ENCODE measurements around the gene TXNRD1.
"Not testable (repeated sequence)": the region's sequence is repeated elsewhere in the genome, so short reads cannot be mapped to it uniquely, and the experiment has no call there.

Gene TXNRD1

DNA sequence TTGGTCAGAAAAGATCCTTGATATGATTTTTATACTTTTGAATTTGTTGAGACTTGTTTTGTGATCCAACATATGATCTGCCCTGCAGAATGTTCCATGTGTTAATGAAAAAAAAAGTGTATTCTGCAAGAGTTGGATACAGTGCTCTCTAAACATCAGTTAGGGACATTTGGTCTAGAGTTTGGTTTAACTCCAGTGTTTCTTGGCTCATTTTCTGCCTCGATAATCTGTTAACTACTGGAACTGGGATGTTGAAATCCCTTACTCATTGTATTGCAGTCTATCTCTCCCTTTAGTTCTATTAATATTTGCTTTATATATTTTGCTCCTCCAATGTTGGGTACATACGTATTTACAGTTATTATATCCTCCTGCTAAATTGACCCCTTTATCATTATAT lies 18.3 kb upstream of the TXNRD1 start:
- no peak for ATAC-seq

- ATAC-seq: no peak
Measured at GRCh38 chr12:104199964-104200363, 15.6 kb upstream of the TXNRD1 start.

DNA sequence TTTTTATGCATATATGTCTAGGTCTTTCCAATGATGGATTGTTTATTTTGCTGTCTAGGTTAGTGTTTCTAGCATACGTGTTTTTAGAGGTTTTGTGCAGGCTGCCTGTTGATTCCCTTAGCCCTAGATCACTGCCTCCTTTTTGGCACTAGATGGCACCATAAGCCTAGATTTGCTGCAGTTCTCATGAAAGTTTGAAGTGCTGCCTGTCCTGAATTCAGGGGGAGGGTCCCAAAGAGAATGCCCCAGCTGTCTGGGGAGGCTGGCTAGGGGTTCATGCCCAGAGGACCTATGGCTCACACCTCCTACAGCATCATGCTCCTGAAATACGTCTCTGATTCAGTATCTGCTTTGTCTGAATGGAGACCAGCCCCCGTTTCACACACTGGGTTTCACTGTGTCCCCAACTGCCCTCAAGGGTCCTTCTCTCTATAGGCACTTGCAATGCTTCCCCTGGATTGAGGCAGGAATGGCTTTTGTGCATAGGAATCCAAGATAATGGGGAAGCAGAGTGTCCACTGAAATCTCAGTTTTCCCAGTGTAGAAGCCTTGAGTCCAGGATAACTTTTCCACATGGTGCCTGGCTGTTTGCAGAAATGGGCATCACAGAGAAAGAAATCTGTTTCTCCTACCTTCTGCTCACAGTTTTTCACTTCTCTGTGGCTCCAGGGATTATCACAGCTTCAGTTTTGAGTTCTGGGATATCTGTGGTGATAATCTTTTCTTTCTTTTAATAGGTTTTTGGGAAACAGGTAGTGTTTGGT lies 14.2 kb upstream of the TXNRD1 start:
- ATAC-seq: peak; percentile 68 to 71

- ATAC-seq: no peak
Measured at GRCh38 chr12:104204690-104205480, 10.7 kb upstream of the TXNRD1 start.

DNA sequence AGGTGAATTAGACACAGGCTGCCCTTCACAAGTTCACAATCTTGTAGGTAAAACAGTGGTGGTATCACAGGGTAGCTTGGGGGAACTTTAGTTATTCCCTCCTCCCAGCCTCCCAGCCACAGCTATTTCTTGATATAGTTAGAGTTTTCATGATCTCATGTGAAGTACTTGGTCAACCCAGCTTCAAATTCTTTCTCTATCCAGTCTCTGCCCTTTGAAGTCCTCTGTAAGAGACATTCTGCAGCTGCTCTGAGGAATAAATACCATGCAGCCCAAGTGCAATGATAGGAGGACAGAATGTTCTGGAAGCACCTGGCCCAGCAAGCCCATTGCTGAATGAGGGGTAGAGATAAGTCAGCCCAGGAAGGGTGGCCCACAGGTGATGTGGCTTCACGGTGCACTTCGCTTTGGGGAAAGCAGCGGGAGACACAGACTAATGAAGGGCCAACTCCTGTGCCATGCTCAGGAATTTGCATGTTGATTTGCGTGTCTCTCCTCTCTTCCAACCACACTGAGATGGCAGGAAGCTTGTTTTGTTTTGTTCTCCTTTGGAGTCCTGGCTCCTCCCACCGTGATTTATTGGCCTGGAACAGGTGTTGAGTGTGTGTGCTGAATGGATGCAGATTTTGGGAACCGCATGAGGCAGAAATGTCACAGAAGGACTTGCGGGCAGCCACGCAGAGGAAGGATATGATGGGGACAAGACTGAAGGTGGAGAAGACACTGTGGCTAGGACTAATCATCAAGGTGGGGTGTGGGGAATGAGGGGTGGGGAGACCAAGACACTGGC lies 8.0 kb upstream of the TXNRD1 start:
- no peak for ATAC-seq

DNA sequence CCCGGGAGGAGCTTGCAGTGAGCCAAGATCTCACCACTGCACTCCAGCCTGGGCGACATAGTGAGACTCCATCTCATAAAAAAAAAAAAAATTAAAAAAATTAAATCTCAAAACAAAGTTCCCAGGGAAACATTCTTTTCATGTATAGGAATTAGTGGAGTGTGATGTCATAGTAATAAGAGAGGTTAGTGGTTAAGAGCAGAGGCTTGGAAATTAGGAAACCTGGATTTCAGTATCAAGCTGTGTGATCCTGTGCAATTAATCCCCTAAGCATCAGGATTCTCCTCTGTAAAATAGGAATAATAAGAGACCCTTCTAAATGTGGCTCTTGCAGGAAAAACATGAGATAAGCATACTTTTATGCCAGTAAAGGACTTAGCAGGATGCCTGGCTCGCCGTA lies 3.1 kb upstream of the TXNRD1 start:
- no peak for ATAC-seq

DNA sequence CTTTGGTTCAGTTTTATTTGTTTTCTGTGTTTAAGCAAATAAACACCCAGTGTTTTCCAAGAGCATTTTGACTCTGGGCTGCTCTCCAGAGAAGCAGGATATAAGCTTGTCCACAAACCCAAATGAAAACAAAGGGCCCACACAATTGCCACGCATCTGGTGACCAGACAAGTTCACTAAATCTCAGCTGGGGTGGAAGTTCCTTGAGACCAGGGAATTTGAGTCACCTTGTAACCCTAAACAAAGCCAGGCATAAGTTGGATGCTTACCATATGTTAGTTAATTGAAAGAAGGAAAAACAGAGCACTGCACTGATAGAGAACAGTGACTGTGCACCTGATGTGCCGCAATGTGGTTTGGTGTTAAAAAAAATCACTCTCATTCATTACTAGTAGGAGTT lies 1.6 kb upstream of the TXNRD1 start:
- no peak for ATAC-seq

- ATAC-seq: no peak
Measured at GRCh38 chr12:104216521-104216924, 944 bp downstream of the TXNRD1 start.

DNA sequence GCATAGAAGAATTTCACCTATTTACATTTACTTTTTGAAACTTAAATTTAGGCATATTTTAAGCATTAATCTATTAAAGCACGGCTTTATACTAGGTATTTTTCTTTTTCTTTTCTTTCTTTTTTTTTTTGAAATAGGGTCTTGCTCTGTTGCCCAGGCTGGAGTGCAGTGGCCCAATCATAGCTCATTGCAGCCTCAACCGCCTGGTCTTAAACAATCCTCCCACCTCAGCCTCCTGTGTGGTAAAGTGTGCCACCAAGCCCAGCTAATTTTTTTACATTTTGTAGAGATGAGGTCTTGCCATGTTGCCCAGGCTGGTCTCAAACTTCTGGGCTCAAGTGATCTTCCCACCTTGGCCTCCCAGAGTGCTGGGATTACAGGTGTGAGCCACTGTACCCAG lies 2.9 kb downstream of the TXNRD1 start:
- not testable (repeated sequence) for ATAC-seq

DNA sequence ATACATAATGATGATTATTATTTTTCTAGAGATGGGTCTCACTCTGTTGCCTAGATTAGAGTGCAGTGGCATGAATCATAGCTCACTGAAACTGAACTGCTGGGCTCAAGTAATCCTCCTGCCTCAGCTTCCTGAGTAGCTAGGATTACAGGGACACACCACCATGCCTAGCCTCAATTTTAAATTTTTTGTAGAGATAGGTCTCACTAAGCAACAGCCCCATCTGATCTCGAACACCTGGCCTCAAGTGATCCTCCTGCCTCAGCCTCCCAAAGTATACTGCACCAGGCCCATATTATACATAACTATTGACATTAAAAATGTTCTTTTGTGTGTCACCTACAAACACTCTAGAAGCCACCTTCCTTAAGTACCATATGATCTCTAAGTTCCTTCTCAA lies 3.4 kb downstream of the TXNRD1 start:
- ATAC-seq: peak in 1 of 2 donors; percentile 22

DNA sequence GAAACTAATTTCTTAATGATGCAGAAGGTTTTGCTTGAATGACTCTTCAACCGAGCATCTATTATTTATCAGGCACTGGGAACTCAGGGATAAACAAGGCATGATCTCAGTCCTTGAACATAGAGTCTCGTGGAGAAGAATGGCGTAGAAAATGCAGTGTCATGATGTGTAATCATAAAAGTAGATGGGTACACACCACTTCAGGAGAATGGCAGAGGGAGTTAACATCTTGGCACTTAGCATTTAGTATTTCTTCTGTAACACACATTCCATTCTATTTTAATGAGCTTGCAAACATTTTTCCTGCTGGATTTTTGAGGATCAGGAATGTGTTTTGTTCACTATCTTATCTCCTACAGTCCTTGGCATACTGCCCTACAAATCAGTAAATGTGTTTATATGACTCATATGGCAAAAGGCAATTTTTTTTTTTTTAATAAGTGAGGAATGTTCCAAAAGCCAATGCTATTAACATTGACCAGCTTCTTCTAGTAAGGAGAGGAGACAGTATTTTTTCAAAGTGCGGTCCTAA lies 3.8 kb downstream of the TXNRD1 start:
- ATAC-seq: peak; percentile 6 to 25

DNA sequence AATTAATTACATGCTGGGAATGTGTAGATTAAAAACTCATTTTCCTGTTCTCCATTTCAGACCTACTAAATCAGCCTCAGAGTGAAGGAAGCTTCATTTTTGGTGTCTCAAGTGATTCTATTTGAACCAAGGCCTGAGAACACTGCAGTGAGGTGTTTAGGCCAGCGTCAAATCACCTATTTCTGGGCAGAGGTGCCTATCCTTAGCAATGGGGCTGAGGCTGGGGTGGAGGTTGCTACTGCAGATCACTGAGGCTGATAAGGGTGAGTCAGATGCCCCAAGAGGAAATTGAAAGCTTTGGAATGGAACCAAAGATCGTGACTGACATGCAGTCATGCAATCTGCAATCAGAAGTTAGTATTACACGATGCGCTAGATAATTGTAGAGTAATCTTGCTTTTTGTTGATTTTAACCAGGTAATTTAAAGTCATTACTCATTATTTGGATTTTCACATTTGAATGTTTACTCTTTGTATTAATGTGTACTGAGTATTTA lies 4.4 kb downstream of the TXNRD1 start:
- peak; percentile 75 to 78 for ATAC-seq

- ATAC-seq: no peak
Measured at GRCh38 chr12:104220931-104221330, 5.4 kb downstream of the TXNRD1 start.

- ATAC-seq: no peak
Measured at GRCh38 chr12:104222976-104223375, 7.4 kb downstream of the TXNRD1 start.

GRCh38 chr12:104223712-104224111 lies 8.1 kb downstream of the TXNRD1 start:
- ATAC-seq: no peak

DNA sequence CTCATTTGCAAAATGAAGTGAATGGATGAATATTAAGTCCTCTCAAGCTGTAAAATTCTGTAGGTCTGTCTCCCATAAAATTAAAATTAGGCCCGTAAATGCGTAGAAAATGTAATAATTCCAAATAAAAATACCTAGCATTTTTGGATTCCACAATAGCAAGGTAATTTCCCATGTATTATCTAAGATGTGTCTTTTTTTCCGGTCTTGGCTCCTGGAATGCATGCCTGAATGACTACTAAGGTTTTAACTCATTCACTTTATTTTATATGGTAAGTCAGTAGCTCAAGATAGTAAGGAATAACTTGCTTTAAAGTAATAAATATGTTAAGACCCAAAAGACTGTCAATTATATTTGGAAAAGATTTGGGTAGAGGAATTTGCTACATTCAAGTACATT lies 11.1 kb downstream of the TXNRD1 start:
- no peak for ATAC-seq

GRCh38 chr12:104230304-104231095 lies 14.9 kb downstream of the TXNRD1 start:
- ATAC-seq: no peak

DNA sequence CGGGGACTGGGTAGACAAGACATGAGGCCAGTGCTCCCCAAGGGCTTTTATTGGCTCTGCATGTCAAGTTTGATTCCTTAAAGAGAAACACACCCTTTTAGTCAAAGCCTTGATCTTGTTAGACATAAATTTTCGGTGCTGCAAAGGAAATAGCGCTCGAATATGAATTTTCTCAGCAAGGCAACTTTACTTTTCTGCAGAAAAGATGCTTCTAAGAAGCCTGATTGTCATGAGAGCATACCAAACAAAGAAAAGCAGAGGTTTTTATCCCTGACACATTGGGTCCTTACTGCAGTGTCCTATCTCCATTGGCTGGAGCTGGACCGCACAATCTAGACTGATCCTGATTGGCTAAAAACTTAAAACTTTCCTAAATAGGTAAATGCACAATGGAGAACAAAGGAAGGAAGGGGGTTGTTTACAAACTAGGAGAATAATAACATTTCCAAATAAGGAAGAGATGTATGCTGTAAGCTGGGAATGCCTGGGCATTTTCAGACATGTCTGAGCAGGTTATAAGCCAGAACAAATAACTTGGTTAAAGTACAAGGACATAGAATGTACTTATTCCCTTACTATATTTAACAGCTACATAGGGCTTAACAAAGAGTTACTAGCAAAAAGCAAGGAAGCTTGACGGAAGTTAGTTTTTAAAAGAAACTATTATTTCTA lies 17.2 kb downstream of the TXNRD1 start:
- ATAC-seq: no peak

GRCh38 chr12:104234926-104235499 lies 19.4 kb downstream of the TXNRD1 start:
- ATAC-seq: no peak

DNA sequence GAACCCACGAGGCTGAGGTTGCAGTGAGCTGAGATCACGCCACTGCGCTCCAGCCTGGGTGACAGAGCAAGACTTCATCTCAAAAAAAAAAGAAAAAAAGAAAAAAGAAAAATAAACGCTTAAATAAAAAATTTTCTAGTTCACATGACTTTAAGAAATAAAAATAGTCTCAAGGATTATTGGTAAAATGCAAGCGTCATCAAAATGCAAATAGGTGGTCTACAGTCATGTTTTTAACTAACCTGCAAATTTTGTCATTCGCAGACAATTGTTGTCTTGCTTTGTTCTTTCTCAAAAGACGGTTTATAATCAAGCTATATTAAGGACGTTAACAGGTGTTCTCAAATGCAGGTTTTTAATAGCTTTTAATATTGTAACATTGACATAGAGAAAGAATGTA lies 22.4 kb downstream of the TXNRD1 start:
- no peak for ATAC-seq

Measured in activated CD4-positive, CD25-positive, alpha-beta regulatory T cell treated with anti-CD3 and anti-CD28 coated beads, Interleukin-2, amount 50 U/mL, for 24 hours (primary cell).